Embryonic facial prominence (tissue), 1 donor: ENCODE data around the gene BAZ2B.
A peak's percentile ranks its signal among the peaks of the same experiment; 100 is the strongest.

Experiments
- DNase-seq: peaks from one replicate; pipeline ENCODE4 v3.0.0-alpha.2; 2016; ENCODE audit errors: extremely low spot score

BAZ2B gene

DNA sequence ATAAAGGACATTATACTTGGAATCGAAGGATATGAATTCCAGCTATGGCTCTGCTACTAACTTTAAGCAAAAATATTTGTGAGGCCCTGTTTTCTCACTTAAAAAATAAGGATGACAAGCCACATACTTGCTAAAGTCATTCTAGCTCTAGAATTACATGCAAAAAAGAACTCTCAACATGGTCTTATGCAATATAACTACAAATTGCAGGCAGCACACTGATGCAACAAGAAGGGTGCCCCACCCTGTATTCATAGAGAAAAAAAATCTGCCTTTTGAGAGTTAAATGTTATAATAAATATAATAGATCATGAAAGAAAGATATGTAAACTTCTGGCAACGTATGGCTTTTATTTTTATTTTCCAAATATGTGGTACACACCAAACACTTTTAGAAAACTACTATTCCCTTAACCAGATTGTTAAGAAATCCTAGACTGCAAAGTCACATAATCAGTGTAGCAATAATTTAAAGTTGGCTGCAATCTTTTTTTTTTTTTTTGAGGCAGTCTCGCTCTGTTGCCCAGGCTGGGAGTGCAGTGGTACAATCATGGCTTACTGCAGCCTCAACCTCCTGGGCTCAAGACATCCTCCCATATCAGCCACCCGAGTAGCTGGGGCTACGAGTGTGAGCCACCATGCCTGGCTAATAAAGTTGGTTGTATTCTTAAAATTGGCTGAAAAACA is 289.6 kb downstream of the BAZ2B start:
- no peak for DNase-seq

- DNase-seq = no peak
These were observed 293.9 kb downstream of the BAZ2B start for GRCh38 chr2:159322419-159322818.

- no peak for DNase-seq
These were observed 298.8 kb downstream of the BAZ2B start for GRCh38 chr2:159317392-159318088.

DNA sequence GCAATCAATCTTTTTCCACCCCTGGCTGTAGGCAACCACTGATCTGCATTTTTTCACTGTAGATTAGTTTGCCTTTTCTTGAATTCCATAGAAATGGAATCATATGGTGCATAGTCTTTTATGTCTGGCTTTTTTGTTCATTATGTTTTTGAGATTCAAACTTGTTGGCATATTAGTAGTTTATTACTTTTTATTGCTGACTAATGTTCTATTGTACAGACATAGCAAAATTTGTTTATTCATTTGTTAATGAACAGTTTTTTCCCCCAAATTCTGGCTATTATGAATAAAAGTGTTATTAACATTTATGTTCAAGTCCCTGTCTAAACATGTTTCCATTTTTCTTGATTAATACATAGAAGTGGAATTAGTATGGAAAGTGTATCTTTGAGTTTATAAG is 308.4 kb downstream of the BAZ2B start:
- DNase-seq = no peak

GRCh38 chr2:159300586-159300985 is 315.8 kb downstream of the BAZ2B start:
- DNase-seq = no peak

- DNase-seq = no peak
These were observed 317.4 kb downstream of the BAZ2B start for GRCh38 chr2:159298967-159299366.

GRCh38 chr2:159297042-159297707 is 319.2 kb downstream of the BAZ2B start:
- DNase-seq = no peak

DNA sequence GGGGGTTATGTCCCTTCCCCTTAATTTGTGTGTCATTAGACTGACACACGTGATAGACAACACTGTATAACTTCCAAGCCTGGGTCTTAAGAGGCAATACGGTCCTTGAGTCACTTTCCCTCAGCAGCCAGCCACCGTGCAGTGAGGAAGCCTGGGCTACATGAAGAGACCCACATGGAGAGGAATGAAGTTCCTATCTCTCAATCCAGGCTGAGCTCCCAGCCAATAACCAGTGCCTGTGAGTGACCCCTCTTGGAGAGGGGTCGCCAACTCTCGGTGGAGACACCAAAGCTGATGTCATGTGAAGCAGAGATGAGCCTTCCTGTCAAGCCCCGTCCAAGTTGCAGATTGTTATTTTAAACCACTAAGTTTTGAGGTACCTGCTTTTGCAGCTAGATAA is 324.2 kb downstream of the BAZ2B start:
- no peak for DNase-seq

DNA sequence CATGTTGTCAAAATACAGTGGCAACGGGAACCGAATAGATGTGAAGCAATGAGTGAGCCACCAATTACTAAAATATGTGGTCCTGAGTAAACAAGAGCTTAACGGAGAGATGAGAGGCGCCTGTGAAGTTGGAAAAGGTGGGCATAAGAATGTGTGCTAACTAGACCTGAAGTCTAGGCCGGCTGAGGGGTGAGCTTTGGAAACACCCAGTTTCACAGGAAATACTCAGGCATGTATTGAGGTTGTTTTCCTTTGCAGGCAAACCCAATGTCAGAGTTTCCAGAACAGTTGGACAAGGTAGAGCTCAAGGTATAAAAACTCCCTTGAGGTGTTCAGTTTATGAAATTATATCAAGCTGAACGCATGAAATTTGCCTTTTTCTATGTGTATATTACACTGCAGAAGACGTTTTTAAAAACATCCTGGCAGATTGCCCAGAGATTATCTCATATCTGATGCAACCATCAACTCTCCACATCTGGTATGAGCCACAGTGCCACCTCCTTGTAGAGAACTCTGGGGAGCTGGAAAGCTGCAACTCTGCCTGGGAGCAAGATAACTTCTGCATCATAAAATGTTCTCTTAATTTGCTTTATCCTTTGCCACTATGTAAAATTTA is 325.9 kb downstream of the BAZ2B start:
- DNase-seq = no peak

DNA sequence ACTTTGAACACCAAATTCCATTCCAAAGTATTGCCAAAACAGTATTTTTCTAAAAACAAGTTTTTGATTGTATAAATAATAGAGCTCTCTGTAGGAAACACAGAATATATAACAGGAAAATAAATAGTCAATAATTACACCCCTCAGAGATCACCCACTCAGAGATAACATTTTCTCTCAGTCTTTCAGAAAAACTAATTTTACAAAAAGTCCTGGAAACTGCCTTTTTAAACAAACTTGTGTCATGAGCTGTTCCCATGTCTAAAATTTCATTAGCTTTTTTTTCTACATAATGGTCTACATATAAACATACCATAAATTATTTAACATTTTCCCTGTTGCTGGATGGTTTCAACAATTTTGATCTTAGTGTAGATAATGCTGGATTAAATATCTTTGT is 328.6 kb downstream of the BAZ2B start:
- no peak for DNase-seq

DNA sequence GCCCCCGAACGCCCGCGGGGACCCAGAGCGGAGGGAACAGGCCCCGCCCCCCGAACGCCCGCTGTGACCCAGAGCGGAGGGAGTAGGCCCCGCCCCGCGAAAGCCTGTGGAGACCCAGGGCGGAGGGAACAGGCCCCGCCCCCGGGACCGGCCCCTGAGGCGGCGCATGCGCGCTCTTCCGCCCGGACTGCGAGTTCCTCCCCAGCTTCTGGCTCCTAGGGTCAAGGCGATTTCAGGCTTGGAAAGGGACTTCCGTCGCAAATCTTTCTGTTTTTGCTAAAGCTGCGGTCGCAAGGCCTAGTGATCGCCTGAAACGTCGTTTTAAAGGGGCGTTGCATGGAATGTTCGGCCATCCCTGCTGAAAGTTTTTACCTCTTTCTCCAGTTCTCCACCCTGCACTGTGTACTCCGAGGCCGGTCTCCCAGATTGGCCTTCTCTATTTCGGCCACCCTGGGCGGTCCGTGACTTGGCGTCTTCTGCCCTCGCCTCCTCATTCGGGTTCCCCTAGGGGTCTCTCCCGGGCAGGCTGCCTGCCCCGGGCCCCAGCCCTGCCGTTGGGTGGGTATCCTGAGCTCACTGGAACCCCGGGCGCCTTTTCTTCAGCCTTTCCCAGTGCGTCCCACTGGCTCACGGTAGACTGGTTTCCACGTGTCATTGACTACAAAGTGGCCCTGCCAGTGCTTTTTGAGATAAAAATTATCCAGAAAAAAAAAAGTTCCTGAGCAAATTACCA is 329.5 kb downstream of the BAZ2B start:
- peak; percentile 79 for DNase-seq

DNA sequence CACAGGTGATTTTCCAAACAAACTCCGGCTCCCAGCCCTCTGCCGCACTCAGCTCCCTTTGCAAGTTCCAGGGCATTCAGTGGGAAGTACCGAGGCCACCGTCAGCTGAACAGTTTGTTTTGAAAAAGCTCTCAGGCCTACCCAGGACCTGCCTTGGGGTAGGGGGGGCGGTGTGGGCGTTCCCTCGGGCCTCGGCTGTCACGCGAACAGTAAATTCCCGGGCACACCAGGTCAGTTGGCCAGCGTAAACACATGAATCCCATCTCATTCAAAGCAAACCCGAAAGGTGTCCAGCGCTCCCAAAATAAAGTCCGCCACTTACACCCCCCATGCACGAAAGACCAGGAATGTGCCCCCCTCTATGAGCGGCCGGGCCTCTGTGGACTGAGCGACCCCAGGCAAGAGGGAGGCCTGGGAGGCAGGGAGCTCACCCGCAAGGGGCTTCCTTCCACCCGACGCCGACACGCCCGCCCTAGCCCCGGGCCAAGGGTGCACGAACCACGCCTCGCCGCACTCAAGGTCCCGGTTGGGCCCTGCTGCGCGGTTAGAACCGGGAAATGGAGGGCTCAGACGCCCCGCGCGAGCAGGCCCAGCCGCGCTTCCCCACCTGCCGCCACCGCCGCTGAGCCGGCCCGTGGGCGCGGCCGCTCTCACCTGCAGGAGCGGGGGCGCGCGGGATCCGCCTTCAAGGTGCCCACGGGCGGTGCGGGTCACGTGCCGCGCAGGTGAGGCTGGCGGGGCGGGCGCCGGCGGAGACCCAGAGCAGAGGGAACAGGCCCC is 330.2 kb downstream of the BAZ2B start, which contains the start of gene WDSUB1:
Gene WDSUB1, minus strand, starts transcription at position 775 of the 780 bp plus-strand sequence. CDS start 3,634 bp downstream, outside the sequence.
- no peak for DNase-seq

DNA sequence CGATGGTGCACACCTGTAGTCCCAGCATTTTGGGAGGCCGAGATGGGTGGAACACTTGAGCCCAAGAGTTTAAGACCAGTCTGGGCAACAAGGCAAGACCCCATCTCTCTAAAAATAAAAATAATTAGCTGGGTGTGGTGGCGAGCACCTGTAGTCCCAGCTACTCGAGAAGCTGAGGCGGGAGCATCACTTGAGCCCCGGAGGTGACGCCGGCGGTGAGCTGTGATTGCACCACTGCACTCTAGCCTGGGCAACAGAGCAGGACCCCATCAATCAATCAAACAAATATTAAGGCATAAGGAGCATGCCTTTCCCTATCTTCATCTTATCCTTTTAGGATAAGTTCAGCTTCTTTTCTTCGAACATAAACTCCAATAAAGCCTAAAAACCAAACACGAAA is 330.9 kb downstream of the BAZ2B start:
- DNase-seq = no peak

GRCh38 chr2:159283529-159283928 is 332.8 kb downstream of the BAZ2B start:
- no peak for DNase-seq

GRCh38 chr2:159281002-159281401 is 335.3 kb downstream of the BAZ2B start:
- DNase-seq = no peak

GRCh38 chr2:159279700-159280099 is 336.6 kb downstream of the BAZ2B start:
- no peak for DNase-seq

- no peak for DNase-seq
These were observed 341.2 kb downstream of the BAZ2B start for GRCh38 chr2:159275111-159275510.

DNA sequence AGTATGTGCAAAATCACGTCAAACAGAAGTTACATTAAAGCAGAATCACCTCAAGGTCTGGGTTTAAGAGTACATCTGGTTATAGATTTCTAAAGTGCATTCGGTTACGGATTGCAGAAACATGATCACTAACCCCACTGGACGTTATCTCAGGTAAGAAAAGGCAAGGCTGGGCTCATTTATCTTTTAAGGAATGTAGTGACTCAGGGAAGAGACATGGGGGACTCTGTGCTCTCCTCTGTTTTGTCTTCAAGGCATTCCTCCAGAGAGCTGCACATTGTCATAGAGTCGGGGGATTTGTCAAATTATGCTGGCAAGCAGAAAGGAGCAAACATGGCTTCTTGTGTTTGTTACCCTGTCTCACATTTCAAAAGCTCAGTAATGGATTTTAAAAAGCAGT is 344.2 kb downstream of the BAZ2B start:
- no peak for DNase-seq

GRCh38 chr2:159270744-159271379 is 345.5 kb downstream of the BAZ2B start:
- DNase-seq = no peak
